SW 1271 (cell line): ENCODE measurements around the gene LIPC.
"Not testable (repeated sequence)": the region's sequence is repeated elsewhere in the genome, so short reads cannot be mapped to it uniquely, and the experiment has no call there.

Source experiments
- DNase-seq, 2 experiments: peaks; one replicate each; lab custom pipeline; 2025; lab: John Stamatoyannopoulos, UW

Gene LIPC

DNA sequence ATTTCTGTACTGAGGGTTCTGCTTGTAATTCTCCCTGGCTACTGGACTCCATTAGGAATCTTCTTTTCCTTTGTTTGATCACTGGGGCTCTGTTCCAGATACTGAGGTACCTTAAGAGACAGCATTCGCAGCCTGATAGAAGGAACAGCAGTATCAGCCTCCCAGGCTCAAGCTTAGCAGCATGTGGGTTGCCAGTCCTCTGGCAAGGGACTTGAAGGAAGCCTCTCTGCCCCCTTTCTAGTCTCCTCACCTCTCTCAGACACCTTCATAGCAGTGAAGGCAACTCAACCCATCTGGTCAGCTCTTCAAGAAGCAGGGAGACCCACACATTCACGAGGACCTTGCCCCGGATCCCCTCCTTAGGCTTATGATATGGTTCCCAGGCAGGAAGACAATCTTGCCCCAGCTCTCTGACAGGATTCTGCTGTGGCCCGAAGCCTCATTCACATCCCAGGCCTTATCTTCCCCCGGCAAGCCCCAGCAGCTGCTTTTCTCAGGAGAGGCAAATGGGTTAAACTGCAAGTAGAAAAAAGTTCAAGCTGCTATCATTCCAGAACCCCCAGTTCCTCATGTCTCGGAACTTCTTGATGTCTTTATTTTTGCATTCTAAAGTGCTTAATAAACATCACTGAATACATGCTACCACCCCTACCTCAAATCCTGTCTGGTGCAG lies 153.1 kb downstream of the LIPC start:
- DNase-seq: no peak

- DNase-seq: no peak
These were observed 154.1 kb downstream of the LIPC start for GRCh38 chr15:58585693-58586443.

- no peak for DNase-seq
These were observed 155.7 kb downstream of the LIPC start for GRCh38 chr15:58587486-58587885.

DNA sequence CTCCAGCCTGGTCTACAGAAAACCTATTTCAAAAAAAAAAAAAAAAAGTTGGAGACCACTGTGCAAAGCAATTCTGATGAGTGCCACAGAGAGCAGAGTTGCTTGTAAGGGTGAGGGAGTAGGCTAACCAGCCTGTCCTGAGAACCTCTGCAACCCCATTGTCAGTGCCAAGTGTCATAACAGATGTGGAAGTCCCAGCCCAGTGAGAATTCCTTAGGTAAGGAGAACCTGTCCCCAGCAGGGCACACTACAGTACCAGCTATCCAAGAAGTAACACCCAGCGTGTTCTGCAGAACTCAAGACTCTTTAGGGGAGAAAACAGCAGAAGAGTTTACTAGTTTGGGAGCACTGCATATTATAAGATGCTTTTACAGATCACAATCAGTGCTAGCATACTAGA lies 156.3 kb downstream of the LIPC start:
- no peak for DNase-seq

- DNase-seq: no peak
These were observed 157.3 kb downstream of the LIPC start for GRCh38 chr15:58589047-58589446.

GRCh38 chr15:58590236-58590635 lies 158.4 kb downstream of the LIPC start:
- no peak for DNase-seq

DNA sequence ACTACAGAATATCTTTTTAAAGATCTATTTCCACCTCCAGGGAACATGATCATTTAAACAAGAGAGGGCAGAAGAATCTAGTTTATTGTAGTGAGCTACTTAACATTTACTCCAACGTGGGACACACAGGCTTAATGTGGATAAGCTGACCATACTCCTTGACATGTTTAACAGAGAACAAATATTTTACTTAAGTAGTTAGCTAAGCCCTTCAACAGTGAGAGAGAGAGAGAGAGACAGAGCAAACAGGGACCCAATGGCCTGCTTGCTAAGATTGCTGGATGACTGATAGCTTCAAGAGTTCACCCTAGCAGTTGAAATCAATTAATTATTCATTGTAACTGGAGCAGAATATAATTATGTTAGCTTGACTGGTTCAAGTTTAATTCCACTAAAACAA lies 159.1 kb downstream of the LIPC start:
- no peak for DNase-seq

- DNase-seq: no peak
These were observed 162.1 kb downstream of the LIPC start for GRCh38 chr15:58593870-58594269.

- no peak for DNase-seq
These were observed 163.1 kb downstream of the LIPC start for GRCh38 chr15:58594898-58595297.

- no peak for DNase-seq
These were observed 163.9 kb downstream of the LIPC start for GRCh38 chr15:58595516-58596263.

GRCh38 chr15:58597943-58598828 lies 166.4 kb downstream of the LIPC start:
- no peak for DNase-seq

- no peak for DNase-seq
These were observed 167.0 kb downstream of the LIPC start for GRCh38 chr15:58598829-58599210.

GRCh38 chr15:58602823-58603222 lies 171.0 kb downstream of the LIPC start:
- DNase-seq: no peak

DNA sequence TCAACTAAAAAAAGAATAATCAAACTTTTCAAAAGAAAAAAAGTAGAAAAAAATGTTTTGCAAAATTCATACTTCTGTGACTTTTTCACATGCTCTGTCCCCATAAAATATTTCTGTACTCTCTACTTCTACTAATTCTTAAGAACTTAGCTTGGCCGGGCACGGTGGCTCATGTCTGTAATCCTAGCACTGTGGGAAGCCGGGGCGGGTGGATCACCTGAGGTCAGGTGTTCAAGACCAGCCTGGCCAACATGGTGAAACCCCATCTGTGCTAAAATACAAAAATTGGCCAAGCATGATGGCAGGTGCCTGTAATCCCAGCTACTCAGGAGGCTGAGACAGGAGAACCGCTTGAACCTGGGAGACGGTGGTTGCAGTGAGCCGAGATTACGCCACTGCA lies 172.1 kb downstream of the LIPC start:
- not testable (repeated sequence) for DNase-seq

- DNase-seq: no peak
These were observed 172.7 kb downstream of the LIPC start for GRCh38 chr15:58604455-58604923.

GRCh38 chr15:58605931-58606530 lies 174.2 kb downstream of the LIPC start:
- no peak for DNase-seq

GRCh38 chr15:58606577-58607080 lies 174.8 kb downstream of the LIPC start:
- no peak for DNase-seq

DNA sequence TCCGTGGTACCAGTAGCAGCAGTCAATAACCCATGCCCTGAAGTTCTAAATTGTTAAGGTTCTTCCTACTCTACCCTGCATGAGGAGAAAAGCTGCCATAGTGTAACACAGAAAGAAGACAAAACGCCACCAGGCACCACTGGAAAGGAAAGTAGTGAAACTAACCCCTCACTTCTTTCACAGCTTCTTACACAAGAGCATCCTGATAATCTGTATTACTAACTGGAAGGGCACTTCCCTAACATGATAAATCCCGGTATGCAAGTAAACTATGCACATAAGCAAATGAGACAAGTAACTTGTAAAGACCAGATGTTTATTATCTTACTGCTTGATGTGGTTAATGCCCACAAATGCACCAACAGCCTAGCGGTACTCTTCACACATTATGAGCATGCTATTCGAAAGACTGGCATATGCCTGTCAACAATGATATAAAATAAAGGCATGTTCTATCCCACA lies 176.4 kb downstream of the LIPC start:
- DNase-seq: no peak

DNA sequence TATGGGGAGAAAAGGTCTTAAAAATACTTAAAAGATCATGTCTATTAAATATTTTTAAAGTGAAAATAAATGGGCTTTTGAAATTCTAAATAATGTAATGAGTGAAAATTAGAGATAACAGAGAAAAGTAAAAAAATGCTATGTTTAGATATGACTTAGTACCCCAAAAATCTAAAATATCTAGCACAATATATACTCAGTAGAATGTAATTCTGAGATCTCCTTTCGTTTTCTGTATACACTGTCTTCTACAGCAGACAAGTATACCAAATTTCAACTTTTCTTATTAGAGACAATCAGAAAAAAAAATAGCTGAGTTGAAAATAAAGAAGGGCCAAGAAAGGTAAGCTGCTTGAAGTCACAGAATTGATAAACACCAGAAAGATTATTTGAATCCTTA lies 176.9 kb downstream of the LIPC start:
- no peak for DNase-seq

- DNase-seq: no peak
These were observed 180.2 kb downstream of the LIPC start for GRCh38 chr15:58611731-58612676.
